GM23338 (cell line): ENCODE measurements around the gene PTPRE. TPM values are rescaled to one million over a fixed set of nuclear protein-coding genes. Genes with fewer than 3 reads are reported as not detected.

Experiments
- ATAC-seq: fragments of 200-7000 bp; cut with Tn5 transposase; 3 replicates; pipeline ENCODE4 v1.9.1; 2020
- DNase-seq: peaks from one replicate; pipeline ENCODE4 v3.0.0-alpha.2; 2015; ENCODE audit warnings: low spot score
- H2AFZ ChIP-seq: fragments of 200-600 bp; sonication (generic); 2 replicates; pipeline ENCODE4 v1.8.0; 2016; ENCODE audit warnings: antibody characterized with exemption, mild to moderate bottlenecking, moderate library complexity
- H3F3A ChIP-seq: fragments of 200-600 bp; sonication (generic); replicated peaks from 2 replicates; pipeline ENCODE4 v1.8.0; 2017; ENCODE audit warnings: antibody characterized with exemption, mixed run types, low read depth
- H3K27ac ChIP-seq: fragments of 200-600 bp; sonication (generic); 2 replicates; pipeline ENCODE4 v1.6.1; 2016; ENCODE audit warnings: low read depth
- H3K27me3 ChIP-seq: fragments of 200-600 bp; sonication (generic); 2 replicates; pipeline ENCODE4 v1.8.0; 2016; ENCODE audit warnings: mild to moderate bottlenecking, mixed run types, moderate library complexity; ENCODE audit not compliant: insufficient read depth
- H3K36me3 ChIP-seq: fragments of 200-600 bp; sonication (generic); 2 replicates; pipeline ENCODE4 v1.8.0; 2016; ENCODE audit warnings: mild to moderate bottlenecking; ENCODE audit not compliant: insufficient read depth
- H3K4me1 ChIP-seq: fragments of 200-600 bp; sonication (generic); 2 replicates; pipeline ENCODE4 v1.8.0; 2016; ENCODE audit warnings: mild to moderate bottlenecking, moderate library complexity; ENCODE audit not compliant: insufficient read depth
- H3K4me2 ChIP-seq: fragments of 200-600 bp; sonication (generic); 2 replicates; pipeline ENCODE4 v1.7.1; 2017; ENCODE audit warnings: mixed run types
- H3K4me3 ChIP-seq: fragments of 200-600 bp; sonication (generic); 2 replicates; pipeline ENCODE4 v1.6.1; 2016; ENCODE audit warnings: mixed run types
- H3K79me2 ChIP-seq: fragments of 200-600 bp; sonication (generic); replicated peaks from 2 replicates; pipeline ENCODE4 v1.8.0; 2017; ENCODE audit warnings: mild to moderate bottlenecking; ENCODE audit not compliant: insufficient read depth
- H3K9me2 ChIP-seq: fragments of 200-600 bp; sonication (generic); 2 replicates; pipeline ENCODE4 v1.8.0; 2017; ENCODE audit not compliant: insufficient read depth
- H4K20me1 ChIP-seq: fragments of 200-600 bp; sonication (generic); replicated peaks from 2 replicates; pipeline ENCODE4 v1.8.0; 2017; ENCODE audit warnings: mild to moderate bottlenecking; ENCODE audit not compliant: insufficient read depth
- H3K27ac Mint-ChIP-seq: 2 replicates; pipeline ENCODE4 v1.8.0; 2020; ENCODE audit warnings: inconsistent platforms, mild to moderate bottlenecking, moderate library complexity, mixed read lengths
- H3K27me3 Mint-ChIP-seq: 3 replicates; pipeline ENCODE4 v1.8.0; 2022; ENCODE audit warnings: low read depth, mild to moderate bottlenecking, moderate library complexity, mixed read lengths, inconsistent platforms; ENCODE audit not compliant: insufficient read depth, poor library complexity
- H3K36me3 Mint-ChIP-seq: 3 replicates; pipeline ENCODE4 v1.8.0; 2021; ENCODE audit warnings: low read depth, mild to moderate bottlenecking, inconsistent platforms, moderate library complexity, mixed read lengths
- H3K4me1 Mint-ChIP-seq: 3 replicates; pipeline ENCODE4 v1.8.0; 2020; ENCODE audit warnings: mild to moderate bottlenecking, inconsistent platforms, mixed read lengths
- H3K4me3 Mint-ChIP-seq: 3 replicates; pipeline ENCODE4 v1.8.0; 2021; ENCODE audit warnings: moderate library complexity, mild to moderate bottlenecking, inconsistent platforms, mixed read lengths
- H3K9me3 Mint-ChIP-seq: 3 replicates; pipeline ENCODE4 v1.8.0; 2020; ENCODE audit warnings: moderate library complexity, mild to moderate bottlenecking, inconsistent platforms, mixed read lengths
- EZH2phosphoT487 ChIP-seq: fragments of 200-600 bp; sonication (generic); IDR thresholded peaks from one replicate; pipeline ENCODE4 v1.8.1; 2018; ENCODE audit warnings: antibody characterized with exemption; ENCODE audit not compliant: unreplicated experiment
- JUNB ChIP-seq: IDR thresholded peaks from one replicate; pipeline ENCODE4 v1.6.1; 2016; ENCODE audit warnings: antibody characterized with exemption; ENCODE audit not compliant: unreplicated experiment
- NANOG ChIP-seq: IDR thresholded peaks from 2 replicates; pipeline ENCODE4 v1.6.1; 2016; ENCODE audit warnings: antibody characterized with exemption, borderline replicate concordance
- STAT1 ChIP-seq: IDR thresholded peaks from one replicate; pipeline ENCODE4 v1.6.1; 2016; ENCODE audit warnings: antibody characterized with exemption; ENCODE audit not compliant: unreplicated experiment
- ZNF331 ChIP-seq: fragments of 250-450 bp; sonication (Bioruptor Pico); IDR thresholded peaks from 2 replicates; pipeline ENCODE4 v1.5.0; 2020; ENCODE audit warnings: low read depth, mild to moderate bottlenecking, moderate library complexity
- polyA plus RNA-seq: library from polyadenylated mRNA; unstranded; fragments of >200 nt; fragmentation: Nextera tagmentation; extraction: Ambion mirVana; gene quantifications from 2 replicates; pipeline ENCODE4 v1.2.1, GENCODE V29; 2016
- total RNA-seq: library from RNA; depleted of rRNA; stranded (reverse); fragments of >200 nt; shearing (Covaris generic); gene quantifications from 2 replicates; pipeline ENCODE4 v1.2.3, GENCODE V29; 2014
- TF ChIP-seq, protein P1 (sequence below), 2 experiments: fragments of 200-600 bp in 1 of 2; sonication (generic) in 1 of 2; conservative IDR thresholded peaks; 2 replicates each; pipeline versions ENCODE4 v1.5.1 to v1.6.1; 2016 to 2017; ENCODE audit warnings: antibody characterized with exemption in 2 of 2, low read depth in 2 of 2, mild to moderate bottlenecking in 2 of 2, moderate library complexity in 1 of 2
- TF ChIP-seq, protein P2 (sequence below): IDR thresholded peaks from 2 replicates; pipeline ENCODE4 v1.6.1; 2016; ENCODE audit warnings: antibody characterized with exemption
- TF ChIP-seq, protein P3 (sequence below): IDR thresholded peaks from one replicate; pipeline ENCODE4 v1.6.1; 2018; ENCODE audit warnings: antibody characterized with exemption; ENCODE audit not compliant: unreplicated experiment

The PTPRE gene
- total and polyA plus RNA-seq, 2 experiments from 2014 or later: 0.34 to 0.42 TPM

DNA sequence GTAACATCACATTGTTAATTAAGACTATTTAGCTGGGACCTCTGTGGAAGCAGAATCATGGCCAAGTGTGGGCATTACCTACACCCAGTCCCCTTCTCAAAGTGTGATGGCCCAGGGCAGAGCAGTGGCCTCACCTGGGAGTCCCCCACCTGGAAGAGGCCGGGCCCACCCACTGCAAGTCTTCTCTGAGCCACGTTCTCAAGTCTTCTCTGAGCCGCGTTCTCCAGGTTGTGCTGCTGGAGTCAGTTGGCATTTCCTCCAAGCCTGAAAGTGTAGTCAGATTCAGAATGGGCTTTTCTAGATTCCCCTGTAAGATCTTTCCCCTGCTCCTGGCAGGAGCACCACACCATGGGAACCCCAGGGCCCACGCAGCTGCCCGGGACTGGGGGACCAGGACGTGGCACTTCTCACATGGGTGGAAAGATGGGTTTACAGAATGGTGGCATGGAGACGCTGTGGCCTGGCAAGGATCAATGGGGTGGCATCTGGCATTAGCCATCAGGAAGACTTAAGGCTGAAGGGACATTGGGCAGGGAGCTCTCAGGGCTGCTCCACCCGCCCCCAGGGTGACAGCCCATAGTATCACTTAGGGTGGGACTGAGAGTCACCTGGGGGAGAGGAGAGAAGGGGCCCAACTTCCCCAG is 151.3 kb downstream of the PTPRE start:
- Histone ChIP-seq H3K9me2 (no peaks in the 10 kb centered on the region), H3K4me1 (peaks cover 11% of the 10 kb centered on the region), H3K4me3 (no peak overlapping the region), H4K20me1 (no peaks in the 10 kb centered on the region), H3K4me2 (no peak overlapping the region), H3F3A (no peaks in the 10 kb centered on the region), H2AFZ (no peak overlapping the region), H3K27ac (no peak overlapping the region), H3K79me2 (no peaks in the 10 kb centered on the region), H3K27me3 (no peaks in the 10 kb centered on the region), H3K36me3 (no peaks in the 10 kb centered on the region)
- Mint-ChIP-seq H3K36me3 (no peaks in the 10 kb centered on the region), H3K27me3 (peaks cover 10% of the 10 kb centered on the region), H3K9me3 (no peaks in the 10 kb centered on the region), H3K4me1 (peaks cover 14% of the 10 kb centered on the region), H3K4me3 (no peak overlapping the region), H3K27ac (no peak overlapping the region)
- TF ChIP-seq ZNF331 (CRISPR knock-in tag) (no peak), JUNB (no peak)
- DNase-seq (no peak), ATAC-seq (no peak)

DNA sequence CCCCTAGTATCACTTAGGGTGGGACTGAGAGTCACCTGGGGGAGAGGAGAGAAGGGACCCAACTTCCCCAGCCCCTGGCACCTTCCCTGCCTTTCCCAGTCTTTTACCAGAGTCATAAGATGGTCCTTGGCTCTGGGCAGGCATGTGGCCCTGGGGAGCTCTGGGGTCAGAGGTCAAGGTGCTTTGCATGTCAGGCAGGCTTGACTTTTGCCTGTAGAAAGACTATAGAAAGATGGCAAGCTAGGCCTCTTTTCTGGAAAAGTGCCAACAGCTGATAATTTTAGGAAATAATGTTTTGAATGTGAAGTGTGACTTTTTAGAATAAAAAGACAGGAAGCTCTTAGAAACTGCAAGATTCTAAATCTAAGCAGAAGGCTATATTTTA is 151.8 kb downstream of the PTPRE start:
- no peaks in the 10 kb centered on the region for H3K9me3 Mint-ChIP-seq
- no peaks in the 10 kb centered on the region for H3K27me3 ChIP-seq
- H3K4me1 Mint-ChIP-seq: peaks cover 19% of the 10 kb centered on the region
- no peak for ATAC-seq
- H3F3A ChIP-seq: no peaks in the 10 kb centered on the region
- H3K36me3 ChIP-seq: no peaks in the 10 kb centered on the region
- H3K9me2 ChIP-seq: no peaks in the 10 kb centered on the region
- no peak for DNase-seq
- peaks cover 15% of the 10 kb centered on the region for H3K4me1 ChIP-seq
- H3K4me3 ChIP-seq: no peak overlapping the region
- TF ChIP-seq EZH2phosphoT487 (no peak), ZNF331 (CRISPR knock-in tag) (no peak), STAT1 (no peak), JUNB (no peak), NANOG (no peak)
- TF ChIP-seq, protein P1, sequence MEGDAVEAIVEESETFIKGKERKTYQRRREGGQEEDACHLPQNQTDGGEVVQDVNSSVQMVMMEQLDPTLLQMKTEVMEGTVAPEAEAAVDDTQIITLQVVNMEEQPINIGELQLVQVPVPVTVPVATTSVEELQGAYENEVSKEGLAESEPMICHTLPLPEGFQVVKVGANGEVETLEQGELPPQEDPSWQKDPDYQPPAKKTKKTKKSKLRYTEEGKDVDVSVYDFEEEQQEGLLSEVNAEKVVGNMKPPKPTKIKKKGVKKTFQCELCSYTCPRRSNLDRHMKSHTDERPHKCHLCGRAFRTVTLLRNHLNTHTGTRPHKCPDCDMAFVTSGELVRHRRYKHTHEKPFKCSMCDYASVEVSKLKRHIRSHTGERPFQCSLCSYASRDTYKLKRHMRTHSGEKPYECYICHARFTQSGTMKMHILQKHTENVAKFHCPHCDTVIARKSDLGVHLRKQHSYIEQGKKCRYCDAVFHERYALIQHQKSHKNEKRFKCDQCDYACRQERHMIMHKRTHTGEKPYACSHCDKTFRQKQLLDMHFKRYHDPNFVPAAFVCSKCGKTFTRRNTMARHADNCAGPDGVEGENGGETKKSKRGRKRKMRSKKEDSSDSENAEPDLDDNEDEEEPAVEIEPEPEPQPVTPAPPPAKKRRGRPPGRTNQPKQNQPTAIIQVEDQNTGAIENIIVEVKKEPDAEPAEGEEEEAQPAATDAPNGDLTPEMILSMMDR (conservative IDR thresholded peaks at IDR 0.05; ENCODE audit: low read depth in 2 of 2): no peak
- TF ChIP-seq, protein P2, sequence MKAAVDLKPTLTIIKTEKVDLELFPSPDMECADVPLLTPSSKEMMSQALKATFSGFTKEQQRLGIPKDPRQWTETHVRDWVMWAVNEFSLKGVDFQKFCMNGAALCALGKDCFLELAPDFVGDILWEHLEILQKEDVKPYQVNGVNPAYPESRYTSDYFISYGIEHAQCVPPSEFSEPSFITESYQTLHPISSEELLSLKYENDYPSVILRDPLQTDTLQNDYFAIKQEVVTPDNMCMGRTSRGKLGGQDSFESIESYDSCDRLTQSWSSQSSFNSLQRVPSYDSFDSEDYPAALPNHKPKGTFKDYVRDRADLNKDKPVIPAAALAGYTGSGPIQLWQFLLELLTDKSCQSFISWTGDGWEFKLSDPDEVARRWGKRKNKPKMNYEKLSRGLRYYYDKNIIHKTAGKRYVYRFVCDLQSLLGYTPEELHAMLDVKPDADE: no peak
- TF ChIP-seq, protein P3, sequence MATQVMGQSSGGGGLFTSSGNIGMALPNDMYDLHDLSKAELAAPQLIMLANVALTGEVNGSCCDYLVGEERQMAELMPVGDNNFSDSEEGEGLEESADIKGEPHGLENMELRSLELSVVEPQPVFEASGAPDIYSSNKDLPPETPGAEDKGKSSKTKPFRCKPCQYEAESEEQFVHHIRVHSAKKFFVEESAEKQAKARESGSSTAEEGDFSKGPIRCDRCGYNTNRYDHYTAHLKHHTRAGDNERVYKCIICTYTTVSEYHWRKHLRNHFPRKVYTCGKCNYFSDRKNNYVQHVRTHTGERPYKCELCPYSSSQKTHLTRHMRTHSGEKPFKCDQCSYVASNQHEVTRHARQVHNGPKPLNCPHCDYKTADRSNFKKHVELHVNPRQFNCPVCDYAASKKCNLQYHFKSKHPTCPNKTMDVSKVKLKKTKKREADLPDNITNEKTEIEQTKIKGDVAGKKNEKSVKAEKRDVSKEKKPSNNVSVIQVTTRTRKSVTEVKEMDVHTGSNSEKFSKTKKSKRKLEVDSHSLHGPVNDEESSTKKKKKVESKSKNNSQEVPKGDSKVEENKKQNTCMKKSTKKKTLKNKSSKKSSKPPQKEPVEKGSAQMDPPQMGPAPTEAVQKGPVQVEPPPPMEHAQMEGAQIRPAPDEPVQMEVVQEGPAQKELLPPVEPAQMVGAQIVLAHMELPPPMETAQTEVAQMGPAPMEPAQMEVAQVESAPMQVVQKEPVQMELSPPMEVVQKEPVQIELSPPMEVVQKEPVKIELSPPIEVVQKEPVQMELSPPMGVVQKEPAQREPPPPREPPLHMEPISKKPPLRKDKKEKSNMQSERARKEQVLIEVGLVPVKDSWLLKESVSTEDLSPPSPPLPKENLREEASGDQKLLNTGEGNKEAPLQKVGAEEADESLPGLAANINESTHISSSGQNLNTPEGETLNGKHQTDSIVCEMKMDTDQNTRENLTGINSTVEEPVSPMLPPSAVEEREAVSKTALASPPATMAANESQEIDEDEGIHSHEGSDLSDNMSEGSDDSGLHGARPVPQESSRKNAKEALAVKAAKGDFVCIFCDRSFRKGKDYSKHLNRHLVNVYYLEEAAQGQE: no peak
- no peak overlapping the region for H2AFZ ChIP-seq
- H3K27me3 Mint-ChIP-seq: peaks cover 12% of the 10 kb centered on the region
- no peaks in the 10 kb centered on the region for H3K36me3 Mint-ChIP-seq
- no peak overlapping the region for H3K4me3 Mint-ChIP-seq
- H3K79me2 ChIP-seq: no peaks in the 10 kb centered on the region
- H4K20me1 ChIP-seq: no peaks in the 10 kb centered on the region
- no peak overlapping the region for H3K27ac Mint-ChIP-seq
- no peak overlapping the region for H3K4me2 ChIP-seq
- H3K27ac ChIP-seq: no peak overlapping the region
